ENCODE data around the gene NRG3. TPM values are rescaled to one million over a fixed set of nuclear protein-coding genes. Genes with fewer than 3 reads are reported as not detected.

The NRG3 gene
- total RNA-seq, 1 donor from 2014 or later = 0.74 TPM

DNA sequence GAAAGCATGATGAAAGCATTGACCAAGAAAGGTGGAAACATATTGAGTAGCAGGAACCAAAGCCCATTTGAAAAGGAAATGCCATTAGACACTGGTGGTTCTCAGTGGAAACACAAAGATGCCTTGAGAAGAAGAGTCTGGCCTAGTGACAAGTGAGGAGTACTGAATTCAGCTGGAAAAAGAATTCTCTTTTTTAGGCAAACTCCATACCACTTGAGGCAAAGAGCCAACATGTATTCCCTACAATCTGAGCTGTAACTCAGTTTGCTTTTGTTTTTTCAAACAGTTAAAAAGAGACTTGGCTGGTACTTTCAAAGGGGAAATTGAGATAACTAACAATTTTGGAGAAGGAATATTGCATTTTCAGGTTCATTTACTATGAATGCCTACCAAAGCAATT, 624.0 kb downstream of the NRG3 start:
- Mint-ChIP-seq H3K4me1 (no peaks in the 10 kb centered on the region), H3K36me3 (no peaks in the 10 kb centered on the region), H3K4me3 (no peak overlapping the region), H3K9me3 (peaks cover 3% of the 10 kb centered on the region), H3K27me3 (ENCODE audit: low read depth) (peaks cover 13% of the 10 kb centered on the region), H3K27ac (no peak overlapping the region)
- DNase-seq (ENCODE audit: low spot score in 2 of 2, unreplicated experiment in 2 of 2) = no peak
- TF ChIP-seq, protein P1, sequence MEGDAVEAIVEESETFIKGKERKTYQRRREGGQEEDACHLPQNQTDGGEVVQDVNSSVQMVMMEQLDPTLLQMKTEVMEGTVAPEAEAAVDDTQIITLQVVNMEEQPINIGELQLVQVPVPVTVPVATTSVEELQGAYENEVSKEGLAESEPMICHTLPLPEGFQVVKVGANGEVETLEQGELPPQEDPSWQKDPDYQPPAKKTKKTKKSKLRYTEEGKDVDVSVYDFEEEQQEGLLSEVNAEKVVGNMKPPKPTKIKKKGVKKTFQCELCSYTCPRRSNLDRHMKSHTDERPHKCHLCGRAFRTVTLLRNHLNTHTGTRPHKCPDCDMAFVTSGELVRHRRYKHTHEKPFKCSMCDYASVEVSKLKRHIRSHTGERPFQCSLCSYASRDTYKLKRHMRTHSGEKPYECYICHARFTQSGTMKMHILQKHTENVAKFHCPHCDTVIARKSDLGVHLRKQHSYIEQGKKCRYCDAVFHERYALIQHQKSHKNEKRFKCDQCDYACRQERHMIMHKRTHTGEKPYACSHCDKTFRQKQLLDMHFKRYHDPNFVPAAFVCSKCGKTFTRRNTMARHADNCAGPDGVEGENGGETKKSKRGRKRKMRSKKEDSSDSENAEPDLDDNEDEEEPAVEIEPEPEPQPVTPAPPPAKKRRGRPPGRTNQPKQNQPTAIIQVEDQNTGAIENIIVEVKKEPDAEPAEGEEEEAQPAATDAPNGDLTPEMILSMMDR (IDR thresholded peaks at IDR 0.05; ENCODE audit: unreplicated experiment) = no peak

- Mint-ChIP-seq H3K4me3 (no peak overlapping the region), H3K9me3 (no peaks in the 10 kb centered on the region), H3K27ac (no peak overlapping the region), H3K27me3 (ENCODE audit: low read depth) (peaks cover 27% of the 10 kb centered on the region), H3K4me1 (peaks cover 4% of the 10 kb centered on the region), H3K36me3 (no peaks in the 10 kb centered on the region)
- no peak for DNase-seq (ENCODE audit: low spot score in 2 of 2, unreplicated experiment in 2 of 2)
- TF ChIP-seq, protein P1 (IDR thresholded peaks at IDR 0.05; ENCODE audit: unreplicated experiment) = no peak
Measured at GRCh38 chr10:82505009-82505408, 630.0 kb downstream of the NRG3 start.

DNA sequence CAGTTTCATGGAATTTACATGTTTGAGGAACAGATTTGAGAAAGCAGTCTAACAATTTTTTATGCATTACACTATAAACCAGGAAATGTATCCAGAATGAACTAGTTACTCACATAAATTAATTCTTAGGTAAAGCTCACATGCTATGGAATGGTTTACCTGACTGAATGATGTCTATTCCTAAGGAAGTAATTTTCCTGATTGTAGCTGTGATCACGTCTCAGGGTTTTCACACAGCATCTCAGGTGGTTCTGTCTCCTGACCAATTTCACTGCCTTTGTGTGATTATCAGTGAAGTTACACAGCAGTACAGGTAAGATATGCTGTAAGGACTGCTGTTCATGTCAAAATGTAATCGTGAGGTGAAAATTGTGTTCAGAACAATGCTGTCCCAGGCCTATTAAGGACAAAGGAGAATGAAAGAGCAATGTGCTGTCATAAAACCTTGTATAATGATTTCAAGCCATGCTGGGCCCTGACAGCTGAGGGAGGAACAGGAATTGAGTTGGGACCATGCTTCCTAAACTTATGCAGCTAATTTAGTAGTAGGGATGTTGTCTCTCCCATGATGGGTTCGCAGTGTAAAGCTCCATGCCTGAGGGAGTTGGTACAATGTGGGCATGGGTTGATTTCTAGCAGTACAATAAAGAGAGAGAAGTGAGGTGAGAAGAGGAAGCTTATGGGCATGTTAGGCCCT, 631.8 kb downstream of the NRG3 start:
- Mint-ChIP-seq H3K9me3 (no peaks in the 10 kb centered on the region), H3K36me3 (no peaks in the 10 kb centered on the region), H3K4me1 (peaks cover 6% of the 10 kb centered on the region), H3K27me3 (ENCODE audit: low read depth) (peaks cover 29% of the 10 kb centered on the region), H3K27ac (no peak overlapping the region), H3K4me3 (no peak overlapping the region)
- DNase-seq (ENCODE audit: low spot score in 2 of 2, unreplicated experiment in 2 of 2) = no peak
- TF ChIP-seq, protein P1 (IDR thresholded peaks at IDR 0.05; ENCODE audit: unreplicated experiment) = no peak

DNA sequence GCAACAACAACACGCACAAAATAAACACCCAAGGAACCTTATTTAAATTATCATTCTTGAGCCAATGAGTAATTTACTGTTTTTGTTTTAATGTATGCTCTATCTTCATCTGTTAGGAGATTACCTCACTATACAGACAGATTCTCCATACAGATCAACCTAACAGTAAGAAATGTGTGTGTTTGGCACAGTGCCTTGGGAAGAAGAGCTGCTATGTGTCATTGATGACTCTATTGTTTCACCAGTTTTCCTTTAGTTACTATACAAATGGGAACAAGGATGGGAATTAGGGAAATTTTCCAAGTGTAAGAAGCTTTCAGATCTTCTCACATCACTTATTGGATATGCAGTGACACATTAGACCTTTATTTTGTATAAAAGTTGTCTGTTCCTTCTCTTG, 640.3 kb downstream of the NRG3 start:
- peaks cover 2% of the 10 kb centered on the region for H3K4me1 Mint-ChIP-seq
- peaks cover 33% of the 10 kb centered on the region for H3K27me3 Mint-ChIP-seq (ENCODE audit: low read depth)
- no peak overlapping the region for H3K4me3 Mint-ChIP-seq
- TF ChIP-seq, protein P1 (IDR thresholded peaks at IDR 0.05; ENCODE audit: unreplicated experiment) = no peak
- peaks cover 9% of the 10 kb centered on the region for H3K9me3 Mint-ChIP-seq
- DNase-seq (ENCODE audit: low spot score in 2 of 2, unreplicated experiment in 2 of 2) = no peak
- H3K27ac Mint-ChIP-seq = no peak overlapping the region
- no peaks in the 10 kb centered on the region for H3K36me3 Mint-ChIP-seq

- TF ChIP-seq, protein P1 (IDR thresholded peaks at IDR 0.05; ENCODE audit: unreplicated experiment) = no peak
- DNase-seq (ENCODE audit: low spot score in 2 of 2, unreplicated experiment in 2 of 2) = no peak
- peaks cover 20% of the 10 kb centered on the region for H3K27me3 Mint-ChIP-seq (ENCODE audit: low read depth)
- no peaks in the 10 kb centered on the region for H3K36me3 Mint-ChIP-seq
- no peak overlapping the region for H3K27ac Mint-ChIP-seq
- no peak overlapping the region for H3K4me3 Mint-ChIP-seq
- H3K4me1 Mint-ChIP-seq = no peaks in the 10 kb centered on the region
- no peaks in the 10 kb centered on the region for H3K9me3 Mint-ChIP-seq
Measured at GRCh38 chr10:82529062-82529461, 654.1 kb downstream of the NRG3 start.

Measured in mesothelial cell of epicardium (in vitro differentiated cells).